Measurements from ENCODE around the gene SHROOM2.

Gene SHROOM2

DNA sequence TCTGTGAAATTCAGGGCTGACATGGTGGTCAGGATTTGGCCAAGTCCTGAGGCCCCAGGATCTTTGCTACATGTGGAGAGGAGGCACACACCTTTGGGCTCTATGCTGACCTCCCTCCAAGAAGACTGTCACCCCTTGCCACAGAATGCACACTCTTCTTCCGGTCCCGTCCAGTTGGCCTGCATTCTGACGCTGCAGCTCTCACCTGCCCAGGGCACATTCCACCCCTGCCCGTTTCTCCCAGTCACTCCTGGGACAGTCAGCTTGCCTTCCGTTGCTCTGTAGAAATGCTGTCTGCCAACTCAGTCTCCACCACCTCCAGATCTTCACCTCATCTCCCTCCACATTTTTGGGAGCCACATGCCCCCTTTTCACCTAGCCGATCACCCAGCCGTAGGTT lies 76.7 kb downstream of the SHROOM2 start:
- DNase-seq (ENCODE audit: low read depth in 2 of 3, low spot score in 1 of 3): no peak

DNA sequence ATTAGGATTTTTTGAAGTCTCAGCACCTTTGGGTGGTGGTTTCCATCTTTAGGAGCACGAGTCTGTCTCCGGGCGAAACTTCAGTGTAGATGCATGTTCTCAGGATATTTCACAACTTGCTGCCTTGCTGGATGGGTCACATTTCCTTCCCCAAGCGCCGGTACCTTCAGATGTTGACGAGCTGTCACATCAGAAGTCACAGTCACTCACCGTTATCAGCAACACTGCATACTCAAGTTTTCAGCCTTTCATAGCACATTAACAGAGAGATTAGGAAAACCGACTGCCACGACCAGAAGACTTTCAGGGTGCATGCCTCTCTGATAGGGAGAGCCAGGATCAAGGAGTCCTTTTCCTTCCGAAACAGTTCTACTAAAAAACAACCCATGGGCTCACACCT lies 77.8 kb downstream of the SHROOM2 start:
- DNase-seq (ENCODE audit: low read depth in 2 of 3, low spot score in 1 of 3): no peak

DNA sequence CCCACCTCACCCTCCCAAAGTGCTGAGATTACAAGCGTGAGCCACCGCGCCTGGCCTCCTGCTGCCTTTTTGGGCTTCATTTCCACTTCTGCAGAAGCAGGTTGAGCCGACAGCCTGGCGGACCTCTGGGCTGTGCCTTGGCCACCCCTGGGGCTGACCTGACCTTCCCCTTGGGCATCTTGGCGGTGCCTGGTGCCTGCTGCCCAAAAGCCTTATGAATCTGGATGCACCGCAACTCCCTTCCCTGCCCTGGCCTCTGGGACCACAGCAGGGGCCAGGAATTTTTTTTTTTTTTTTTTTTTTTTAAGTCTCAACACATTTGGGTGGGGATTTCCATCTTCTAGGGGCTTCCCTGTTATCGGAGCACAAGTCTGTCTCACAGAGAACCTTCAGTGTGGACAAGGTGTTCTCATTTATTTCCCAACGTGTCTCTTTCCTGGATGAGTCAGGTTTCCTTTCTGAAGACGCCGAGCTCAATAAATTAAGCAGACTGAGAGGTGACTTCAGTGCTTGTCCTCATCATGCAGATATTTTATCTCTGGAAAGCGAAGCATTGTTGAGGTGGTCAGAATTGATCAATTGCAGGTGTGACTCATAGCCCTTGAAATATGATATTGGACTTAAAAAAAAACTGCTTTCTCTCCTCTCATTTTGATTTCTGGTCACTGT lies 79.7 kb downstream of the SHROOM2 start:
- DNase-seq (ENCODE audit: low read depth in 2 of 3, low spot score in 1 of 3): no peak

DNA sequence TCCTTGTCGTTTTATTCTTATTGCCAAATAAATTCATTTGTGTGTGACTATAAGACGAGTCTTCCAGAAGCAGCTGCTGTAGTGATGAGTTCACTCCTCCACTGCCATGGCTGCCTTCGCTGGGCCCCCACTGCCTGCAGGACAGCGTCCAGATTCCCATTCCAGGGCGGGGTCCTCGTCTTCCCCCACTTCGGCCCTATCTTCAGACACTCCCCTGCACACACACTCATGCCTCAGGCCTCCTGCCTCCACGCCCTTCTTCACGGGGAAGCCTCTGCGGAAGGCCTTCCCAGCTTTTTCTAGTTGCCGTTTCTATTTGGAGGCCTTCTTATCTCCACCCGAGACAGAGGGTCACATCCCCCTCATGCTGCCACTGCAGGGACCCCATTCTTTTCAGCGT lies 80.4 kb downstream of the SHROOM2 start:
- no peak for DNase-seq (ENCODE audit: low read depth in 2 of 3, low spot score in 1 of 3)

DNA sequence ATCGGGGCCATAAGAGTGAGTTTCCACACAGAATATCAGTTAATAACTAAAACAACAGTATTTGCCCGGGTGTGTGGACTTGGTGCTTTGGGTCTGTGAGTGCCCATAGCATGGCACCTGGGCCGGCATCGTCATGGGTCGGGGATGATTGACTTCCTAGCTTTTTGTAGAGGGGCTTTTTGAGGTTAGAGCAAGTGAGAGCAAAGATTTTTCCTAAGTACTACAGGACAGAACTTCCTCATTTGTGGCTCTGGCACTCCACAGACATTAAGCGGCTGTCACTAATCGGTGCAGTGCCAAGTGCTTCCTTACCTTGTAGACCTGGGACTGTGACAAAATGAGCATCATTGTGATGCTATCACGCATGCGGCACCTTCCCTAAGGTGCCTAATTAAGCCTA lies 81.0 kb downstream of the SHROOM2 start:
- DNase-seq (ENCODE audit: low read depth in 2 of 3, low spot score in 1 of 3): no peak

DNA sequence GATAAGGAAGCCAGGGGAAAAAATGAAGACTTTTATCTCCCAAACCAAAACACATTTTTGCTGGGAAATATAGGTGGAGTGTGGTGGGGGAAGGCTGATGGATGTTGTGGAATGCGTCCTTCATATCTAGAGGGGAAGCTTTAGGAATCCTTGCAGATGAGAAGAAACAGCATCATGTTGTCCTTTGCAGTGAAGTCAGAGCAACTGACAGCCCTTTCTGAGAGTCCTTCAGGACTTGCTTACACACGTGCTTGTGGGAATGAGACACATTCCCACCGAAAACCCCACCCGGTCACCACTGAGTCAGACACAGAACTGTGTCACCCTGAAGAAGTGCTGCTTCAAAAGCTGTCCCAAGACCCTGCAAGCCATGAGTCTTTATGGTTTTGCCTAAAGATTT lies 81.5 kb downstream of the SHROOM2 start:
- no peak for DNase-seq (ENCODE audit: low read depth in 2 of 3, low spot score in 1 of 3)

DNA sequence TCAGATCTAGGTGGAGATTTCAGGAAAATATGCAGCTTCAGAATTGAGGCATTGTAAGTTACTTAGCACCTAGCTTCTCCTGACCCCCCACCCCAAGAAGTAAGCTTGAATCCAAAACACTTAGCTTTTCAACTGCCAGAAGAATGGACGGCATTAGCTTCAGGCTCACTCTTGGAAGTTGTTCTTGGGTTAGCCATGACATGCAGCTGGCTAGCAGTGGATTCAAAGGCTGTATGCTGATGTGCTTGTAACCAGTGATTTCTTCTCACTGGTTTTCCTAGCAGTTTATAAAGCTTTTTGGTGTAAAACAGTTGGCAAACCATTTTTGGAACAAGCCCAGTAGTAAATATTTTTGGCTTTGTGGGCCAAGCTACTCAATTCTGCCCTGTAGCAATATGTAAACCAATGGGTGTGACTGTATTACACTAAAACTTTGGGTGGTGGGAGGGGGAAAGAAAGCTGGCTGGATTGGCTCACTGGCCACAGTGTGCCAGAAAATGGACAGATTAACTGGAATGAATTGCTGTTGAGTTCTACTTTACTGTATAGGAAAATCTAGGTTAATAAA lies 85.6 kb downstream of the SHROOM2 start:
- no peak for DNase-seq (ENCODE audit: low read depth in 2 of 3, low spot score in 1 of 3)

DNA sequence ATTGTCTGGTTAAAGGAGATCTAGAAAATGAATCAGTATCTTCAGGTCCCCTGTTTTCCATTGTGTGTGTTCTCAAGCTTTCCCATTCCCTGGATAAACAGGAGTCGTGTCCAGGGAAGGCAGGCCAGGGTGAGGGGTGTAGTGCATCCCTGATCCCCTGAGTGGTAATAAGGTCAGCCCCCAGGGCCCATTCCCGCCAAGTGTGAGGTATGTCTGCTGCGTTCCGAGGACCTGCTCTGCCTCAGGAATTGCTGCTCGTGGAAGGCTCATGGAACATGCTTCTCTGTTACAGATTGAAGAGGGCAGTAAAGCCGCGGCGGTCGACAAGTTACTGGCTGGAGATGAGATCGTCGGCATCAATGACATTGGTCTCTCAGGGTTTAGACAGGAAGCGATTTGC lies 87.1 kb downstream of the SHROOM2 start:
- DNase-seq (ENCODE audit: low read depth in 2 of 3, low spot score in 1 of 3): no peak

DNA sequence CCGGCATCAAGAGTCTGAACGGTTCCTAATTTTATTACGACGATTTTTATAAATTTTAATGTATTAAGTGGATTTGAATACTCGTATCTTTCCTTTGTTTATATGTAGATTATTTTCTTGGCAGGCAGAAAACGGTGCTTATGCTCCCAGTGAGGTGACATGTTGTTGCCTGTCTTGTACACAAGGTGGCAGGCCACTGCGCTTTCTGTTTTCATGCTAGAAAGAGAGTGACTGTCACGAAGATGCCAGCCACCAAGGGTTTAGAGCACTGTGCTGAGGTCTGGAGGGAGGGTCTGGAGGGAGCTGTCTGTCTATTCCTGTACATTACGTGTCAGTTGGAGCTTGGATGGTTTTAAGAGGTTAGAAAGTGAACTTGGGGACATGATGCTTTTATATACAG lies 87.7 kb downstream of the SHROOM2 start:
- DNase-seq (ENCODE audit: low read depth in 2 of 3, low spot score in 1 of 3): peak; percentile 23 to 26 (median 25)

DNA sequence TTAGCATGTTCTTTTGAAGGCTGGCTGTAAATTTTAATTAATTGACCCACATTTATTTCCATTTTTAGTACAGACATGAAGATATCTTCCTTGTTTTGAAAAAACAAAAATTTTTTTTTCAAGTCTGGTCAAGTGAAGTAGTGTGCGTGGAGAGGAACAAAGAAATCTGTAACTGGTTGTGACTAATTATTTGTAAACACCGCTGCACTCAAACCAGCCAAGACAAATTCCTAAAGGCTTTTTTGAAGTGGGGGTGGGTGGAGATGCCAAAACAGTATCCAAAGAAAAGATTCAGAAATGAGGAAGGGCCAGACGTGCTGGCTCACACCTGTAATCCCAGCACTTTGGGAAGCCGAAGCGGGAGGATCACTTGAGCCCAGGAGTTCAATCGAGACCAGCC lies 88.3 kb downstream of the SHROOM2 start:
- DNase-seq (ENCODE audit: low read depth in 2 of 3, low spot score in 1 of 3): no peak

DNA sequence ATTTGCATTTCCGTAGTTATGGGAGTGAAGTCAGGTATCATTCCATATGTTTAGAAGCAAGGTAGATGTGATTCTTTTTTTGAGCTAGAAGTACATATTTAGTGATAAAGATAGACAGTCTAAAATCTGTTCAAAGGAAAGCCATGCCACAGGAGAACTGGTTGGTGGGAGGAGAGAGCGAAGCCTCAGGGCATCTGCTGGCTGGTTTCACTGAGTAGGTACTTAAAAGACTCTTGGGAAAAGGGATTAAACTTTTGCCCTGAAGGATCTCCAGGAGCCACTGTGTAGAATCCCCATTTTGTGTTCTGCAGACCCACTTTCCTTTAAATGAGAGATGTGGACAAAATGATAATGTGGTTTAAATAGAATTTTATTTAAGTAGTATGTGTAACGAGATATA lies 89.6 kb downstream of the SHROOM2 start:
- DNase-seq (ENCODE audit: low read depth in 2 of 3, low spot score in 1 of 3): no peak

DNA sequence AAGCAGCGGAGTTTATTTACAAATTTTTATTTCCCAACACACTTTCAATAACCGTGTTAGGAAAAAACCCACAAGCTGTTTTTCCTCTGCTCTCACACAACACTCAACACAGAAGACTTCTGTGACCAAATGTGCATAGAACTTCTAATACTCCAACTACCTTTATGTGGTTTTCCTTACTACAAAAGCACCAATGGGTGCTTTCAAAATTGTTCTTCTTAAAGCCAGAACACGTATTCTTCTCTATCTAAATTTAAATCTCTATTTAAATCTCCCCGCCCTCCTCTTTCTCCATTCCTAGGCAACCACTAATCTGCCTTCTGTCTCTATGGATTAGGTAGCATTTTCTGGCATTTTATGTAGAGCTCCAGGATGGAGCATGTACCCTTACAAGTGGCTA lies 90.0 kb downstream of the SHROOM2 start:
- DNase-seq (ENCODE audit: low read depth in 2 of 3, low spot score in 1 of 3): no peak

DNA sequence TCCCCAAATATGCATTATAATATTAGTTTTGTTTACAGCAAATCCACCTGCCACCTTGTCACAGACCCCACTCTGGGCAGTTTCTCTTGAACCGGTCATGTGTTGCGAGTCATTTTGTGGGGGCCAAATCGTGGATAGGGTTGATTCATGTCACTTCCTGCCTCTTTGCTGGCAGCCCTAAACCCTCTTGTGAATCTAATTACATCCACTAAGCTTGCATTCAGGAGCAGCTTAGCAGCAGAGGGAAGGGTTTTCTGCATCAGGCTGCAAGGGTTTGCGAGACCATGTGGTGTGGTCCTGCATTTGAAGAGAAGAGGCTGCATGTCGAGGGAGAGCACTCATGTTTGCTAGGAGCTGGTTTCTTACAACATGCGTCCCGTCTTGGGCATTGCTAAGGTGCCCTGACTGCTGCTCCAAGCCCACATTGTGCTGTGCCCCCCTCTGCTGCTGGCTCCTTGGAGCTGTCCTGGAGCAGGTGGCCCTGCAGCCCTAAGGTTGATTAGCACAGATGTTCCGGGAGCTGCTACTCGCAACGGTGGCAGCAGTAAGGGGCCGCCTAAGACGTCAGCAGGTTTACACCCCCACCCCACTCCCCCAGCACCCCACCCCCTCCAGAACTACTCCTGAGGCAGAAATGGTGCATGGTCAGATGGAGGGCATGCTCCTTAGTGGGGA lies 92.1 kb downstream of the SHROOM2 start:
- DNase-seq (ENCODE audit: low read depth in 2 of 3, low spot score in 1 of 3): no peak

DNA sequence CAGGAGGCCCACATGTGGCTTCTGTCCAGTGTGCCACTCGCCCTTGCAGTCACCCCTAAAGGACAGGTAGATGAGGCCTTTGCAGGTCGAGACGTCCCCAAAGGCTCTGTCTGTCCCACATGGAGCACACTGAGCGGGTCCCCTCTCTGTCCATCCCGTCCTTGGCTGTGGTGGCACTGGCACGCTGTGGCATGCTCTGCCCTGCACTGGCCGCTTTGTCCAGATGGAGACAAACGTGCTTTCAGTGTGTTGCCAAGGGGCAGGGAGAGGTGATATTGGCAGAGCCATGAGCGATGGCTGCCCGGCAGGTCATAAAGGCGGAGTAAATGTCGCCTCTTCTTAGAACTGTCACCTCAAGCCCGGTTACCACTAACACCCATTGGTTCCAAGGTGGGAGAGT lies 94.0 kb downstream of the SHROOM2 start:
- DNase-seq (ENCODE audit: low read depth in 2 of 3, low spot score in 1 of 3): no peak

DNA sequence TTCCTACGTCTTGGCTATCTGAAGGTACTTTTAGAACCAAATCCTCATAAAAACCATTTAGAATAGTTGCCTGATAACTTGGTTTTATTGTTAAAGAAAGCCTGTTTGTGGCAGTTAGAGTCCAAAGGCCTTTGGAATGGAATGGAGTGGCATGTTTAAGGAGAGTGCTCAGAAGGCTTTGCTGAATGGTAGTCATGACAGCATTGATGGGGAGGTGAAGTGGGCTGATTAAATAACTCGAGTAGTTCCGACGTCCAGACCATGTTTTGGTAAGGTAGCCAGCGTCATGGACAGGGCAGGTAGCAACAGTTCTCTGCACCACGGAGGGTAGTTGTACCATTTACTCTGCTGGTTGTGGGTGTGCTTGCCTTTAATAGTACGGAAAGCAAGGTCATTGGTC lies 94.6 kb downstream of the SHROOM2 start:
- no peak for DNase-seq (ENCODE audit: low read depth in 2 of 3, low spot score in 1 of 3)

DNA sequence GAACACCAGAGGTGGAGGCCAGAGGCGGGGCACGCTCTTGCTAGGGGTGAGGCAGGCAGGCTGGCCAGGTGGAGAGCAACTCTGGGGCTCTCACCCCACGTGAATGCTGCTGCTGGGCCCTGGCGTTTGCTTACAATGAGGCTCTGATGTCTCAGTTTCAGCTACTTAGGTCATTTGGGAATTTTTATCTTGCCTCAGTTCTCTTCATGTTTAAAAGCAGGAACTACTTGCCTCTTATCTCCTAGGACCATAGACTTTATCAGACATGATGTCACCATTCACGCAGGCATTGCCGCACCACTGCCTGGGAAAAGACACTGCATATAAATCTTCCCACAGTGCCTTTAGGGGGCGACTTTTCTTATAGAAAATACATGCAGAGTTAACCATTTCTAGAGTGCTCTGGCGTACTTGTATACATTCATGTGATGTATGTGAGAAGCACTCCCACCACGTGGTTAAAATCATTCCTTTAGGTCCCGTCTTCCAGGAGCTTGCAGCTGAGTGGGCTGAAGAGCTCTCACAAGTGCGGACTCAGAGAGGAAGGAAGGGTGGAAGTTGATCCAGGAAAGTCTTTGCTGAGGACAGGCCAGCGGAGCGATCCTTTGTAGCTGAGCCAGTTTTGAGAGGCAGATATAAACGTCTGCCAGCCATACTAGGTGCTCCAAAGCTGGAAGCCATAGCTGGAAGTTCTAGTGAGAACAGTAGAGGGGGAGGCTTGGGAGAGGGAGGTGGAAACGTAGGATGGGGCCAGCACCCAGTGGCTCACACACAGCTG lies 96.6 kb downstream of the SHROOM2 start:
- DNase-seq (ENCODE audit: low read depth in 2 of 3, low spot score in 1 of 3): no peak

DNA sequence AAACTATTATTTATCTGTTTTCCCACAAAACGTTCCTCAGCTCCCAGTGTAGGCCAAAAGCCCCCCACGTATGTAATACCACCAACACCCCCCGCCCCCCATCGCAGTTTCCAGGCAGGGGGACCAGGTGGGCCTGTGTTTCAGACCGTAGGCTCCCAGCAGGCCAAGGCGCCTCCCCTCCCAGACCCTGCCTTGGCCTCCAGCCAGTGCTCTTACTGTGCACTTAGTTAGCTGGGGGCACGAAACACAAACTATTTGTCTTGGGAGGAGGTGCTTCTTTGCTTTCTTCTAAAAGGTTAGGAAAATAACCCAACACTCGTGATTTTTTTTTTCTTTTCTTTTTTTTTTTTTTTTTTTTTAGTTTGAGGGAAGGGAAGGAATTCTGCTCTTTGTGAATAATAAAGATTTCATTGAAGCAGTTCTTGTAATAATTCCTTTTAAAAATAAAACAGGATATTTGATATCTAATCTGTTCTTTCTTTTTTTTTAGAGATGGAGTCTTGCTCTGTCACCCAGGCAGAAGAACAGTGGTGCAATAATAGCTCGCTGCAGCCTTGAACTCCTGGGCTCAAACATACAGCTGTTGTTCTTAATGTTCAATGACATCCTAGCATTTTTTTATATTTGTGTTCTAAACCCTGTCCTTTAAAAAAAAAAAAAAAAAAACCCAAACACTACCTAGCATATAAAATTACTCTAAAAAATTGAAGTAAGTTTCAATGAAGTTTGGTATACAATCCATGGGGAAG lies 98.0 kb downstream of the SHROOM2 start:
- DNase-seq (ENCODE audit: low read depth in 2 of 3, low spot score in 1 of 3): no peak

DNA sequence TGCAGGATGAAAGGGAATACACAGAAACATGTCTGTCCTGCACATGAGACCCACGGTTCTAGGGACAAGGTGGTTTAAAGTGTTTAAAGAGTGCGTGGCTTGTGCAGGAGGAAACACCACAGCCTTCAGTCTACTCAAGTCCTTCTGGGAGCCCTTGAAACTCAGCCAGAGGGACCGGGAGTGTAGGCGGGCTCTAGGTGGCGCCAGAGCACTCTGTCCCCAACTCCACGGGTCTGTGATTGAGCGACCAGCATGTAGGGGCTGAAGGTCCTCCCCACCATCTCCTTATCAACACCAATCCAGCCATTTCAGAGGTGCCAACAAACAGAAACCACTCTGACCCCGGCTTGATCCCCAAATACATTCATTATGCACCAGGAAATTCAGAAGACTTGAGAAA lies 98.9 kb downstream of the SHROOM2 start:
- peak; percentile 34 to 43 (median 35) for DNase-seq (ENCODE audit: low read depth in 2 of 3, low spot score in 1 of 3)

DNA sequence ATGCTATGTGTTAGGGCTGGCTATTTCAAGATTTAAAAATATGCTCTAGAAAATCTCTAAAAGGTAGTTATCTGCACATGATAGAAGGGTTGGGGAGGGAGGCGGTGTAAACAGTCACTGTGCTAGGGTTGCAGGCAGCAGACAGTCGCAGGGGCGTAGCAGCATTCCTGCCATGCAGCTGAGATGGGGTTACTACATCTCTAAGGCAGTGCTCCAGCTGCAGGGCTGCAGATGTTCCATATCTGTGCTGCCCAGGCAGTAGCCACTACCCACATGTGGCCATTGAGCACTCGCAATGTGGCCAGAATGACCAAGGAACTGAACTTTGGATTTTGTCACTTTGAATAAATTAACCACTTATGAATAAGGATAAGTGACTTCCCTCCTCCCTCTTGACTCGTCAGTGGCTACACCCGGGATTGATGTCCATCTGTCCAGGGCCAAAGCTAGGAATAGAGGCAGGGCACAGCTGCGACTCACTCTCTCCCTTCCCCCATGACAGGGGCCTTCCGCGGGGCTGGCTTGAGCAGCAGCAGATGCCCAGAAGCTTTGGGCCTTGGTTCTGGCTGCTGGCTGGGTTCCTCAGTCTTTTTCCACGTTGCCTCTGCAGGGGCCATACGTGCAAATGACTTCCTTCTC lies 101.5 kb downstream of the SHROOM2 start:
- no peak for DNase-seq (ENCODE audit: low read depth in 2 of 3, low spot score in 1 of 3)

DNA sequence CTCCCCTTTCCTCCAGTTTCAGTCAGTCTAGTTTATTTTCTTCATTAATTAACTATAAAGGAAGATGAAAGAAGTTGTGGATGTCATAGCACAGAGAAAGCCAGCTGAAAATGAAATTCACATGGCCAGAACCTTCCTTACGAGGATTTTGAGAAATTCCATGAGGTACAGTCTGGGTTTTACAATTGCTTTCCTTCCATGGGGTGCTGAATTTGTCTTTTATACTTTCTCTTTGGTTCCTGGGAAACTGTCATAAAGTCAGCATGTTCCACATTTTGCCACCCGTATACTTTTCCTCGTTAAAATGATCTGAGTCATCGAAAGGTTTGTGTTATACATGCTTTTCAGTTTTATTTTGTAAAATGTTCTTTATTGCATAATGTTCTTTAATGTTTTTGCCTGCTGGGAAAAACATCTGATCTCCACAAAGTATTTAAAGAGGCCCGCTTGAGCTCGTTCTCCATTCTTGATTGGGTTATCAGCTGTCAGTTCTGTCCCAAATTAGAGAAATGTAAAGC lies 102.8 kb downstream of the SHROOM2 start:
- no peak for DNase-seq (ENCODE audit: low read depth in 2 of 3, low spot score in 1 of 3)

DNA sequence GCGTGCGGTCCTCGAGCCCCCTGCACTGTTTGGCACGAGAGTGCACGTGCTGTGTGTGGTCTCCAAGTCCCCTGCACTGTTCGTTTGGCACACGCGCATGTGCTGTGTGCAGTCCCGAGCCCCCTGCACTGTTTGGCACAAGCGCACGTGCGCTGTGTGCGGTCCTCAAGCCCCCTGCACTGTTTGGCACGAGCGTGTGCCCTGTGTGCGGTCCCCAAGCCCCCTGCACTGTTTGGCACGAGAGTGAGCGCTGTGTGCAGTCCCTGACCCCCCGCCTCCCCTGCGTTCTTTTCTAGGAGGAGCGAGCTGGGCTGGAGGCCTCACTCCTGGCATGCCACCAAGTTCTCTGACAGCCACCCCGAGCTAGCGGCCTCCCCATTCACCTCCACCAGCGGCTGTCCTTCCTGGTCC lies 104.5 kb downstream of the SHROOM2 start:
- no peak for DNase-seq (ENCODE audit: low read depth in 2 of 3, low spot score in 1 of 3)
